Upper lobe of left lung (tissue), 4 donors: ENCODE data around the gene NT5C2.

Experiments used
- CTCF ChIP-seq, 6 experiments: fragments of 450-650 bp in 4 of 6; fragments of 200-600 bp in 2 of 6; sonication (generic) in 2 of 6; IDR thresholded peaks; one replicate each; pipeline ENCODE4 v1.5.1; 2016 to 2019; ENCODE audit warnings: antibody characterized with exemption in 6 of 6
- POLR2A ChIP-seq, 4 donors: fragments of 450-650 bp; IDR thresholded peaks; one replicate each; pipeline ENCODE4 v1.5.1; 2016 to 2017; ENCODE audit warnings: antibody characterized with exemption in 4 of 4, mild to moderate bottlenecking in 2 of 4

- TF ChIP-seq CTCF (IDR thresholded peaks at IDR 0.05) = no peak
- TF ChIP-seq POLR2A (IDR thresholded peaks at IDR 0.05) = no peak
Measured at GRCh38 chr10:103042908-103043307, 150.2 kb downstream of the NT5C2 start.
